ENCODE results near the gene CHRM1.

GRCh38 chr11:62948765-62949320, 27.7 kb upstream of the CHRM1 start:
- TF ChIP-seq CTCF (IDR thresholded peaks at IDR 0.05; ENCODE audit: insufficient read depth, low read depth, low read length) (no peak), EZH2 (IDR thresholded peaks at IDR 0.05; ENCODE audit: insufficient read depth, low read length) (no peak)
